ENCODE results near the gene FER.
"Not testable (repeated sequence)": the region's sequence is repeated elsewhere in the genome, so short reads cannot be mapped to it uniquely, and the experiment has no call there.

The FER gene

DNA sequence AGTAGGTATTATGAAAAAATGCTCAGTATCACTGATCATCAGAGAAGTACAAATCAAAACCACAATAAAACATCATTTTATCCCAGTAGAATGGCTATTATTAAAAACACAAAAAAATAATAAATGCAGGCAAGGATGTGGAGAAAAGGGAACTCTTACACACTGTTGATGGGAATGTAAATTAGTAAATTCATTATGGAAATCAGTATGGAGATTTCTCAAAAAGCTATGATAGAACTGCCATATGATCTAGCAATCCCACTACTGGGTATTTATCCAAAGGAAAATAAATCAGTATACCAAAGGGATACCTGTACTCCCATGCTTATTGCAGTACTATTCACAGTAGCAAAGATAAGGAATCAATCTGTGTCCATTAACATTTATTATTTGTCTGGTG, 209.6 kb downstream of the FER start:
- DNase-seq (ENCODE audit: low read depth): no peak

GRCh38 chr5:108966910-108967309, 219.2 kb downstream of the FER start:
- DNase-seq (ENCODE audit: low read depth): no peak

DNA sequence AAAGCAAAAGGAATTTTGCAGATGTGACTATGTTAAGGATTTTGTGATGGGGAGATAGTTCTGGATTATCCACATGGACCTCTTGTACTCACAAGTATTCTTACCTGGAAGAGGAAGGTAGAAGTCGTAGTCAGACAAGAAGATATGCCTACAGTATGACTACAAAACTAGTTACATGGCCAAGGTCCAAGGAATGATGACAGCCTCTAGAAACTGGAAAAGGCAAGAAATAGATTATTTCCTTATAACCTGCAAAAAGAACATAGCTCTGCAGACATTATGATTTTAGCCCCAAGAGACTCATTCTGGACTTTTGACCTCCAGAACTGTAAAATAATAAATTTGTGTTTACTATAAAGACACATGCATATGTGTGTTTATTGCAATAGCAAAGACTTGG, 226.9 kb downstream of the FER start:
- DNase-seq (ENCODE audit: low read depth): no peak

DNA sequence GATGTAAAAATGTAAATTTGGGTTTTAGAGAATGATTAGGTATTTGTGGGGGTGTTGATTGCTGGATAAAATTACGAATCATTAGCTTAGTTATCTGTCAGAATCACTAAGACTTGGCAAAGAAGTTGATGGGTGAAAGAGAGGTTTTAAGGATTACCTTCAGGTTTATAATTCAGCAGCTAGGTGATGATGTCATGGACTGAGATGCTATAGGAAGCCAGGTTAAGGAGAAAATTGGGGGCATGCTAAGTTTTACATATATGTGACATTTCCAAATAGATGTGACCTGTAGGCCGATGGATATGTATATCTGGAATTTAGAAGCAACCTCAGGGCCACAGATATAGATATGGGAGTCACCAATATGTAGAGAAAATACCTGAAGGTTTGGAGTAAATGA, 228.0 kb downstream of the FER start:
- no peak for DNase-seq (ENCODE audit: low read depth)

GRCh38 chr5:108983461-108984092, 235.9 kb downstream of the FER start:
- DNase-seq (ENCODE audit: low read depth): peak; percentile 47

DNA sequence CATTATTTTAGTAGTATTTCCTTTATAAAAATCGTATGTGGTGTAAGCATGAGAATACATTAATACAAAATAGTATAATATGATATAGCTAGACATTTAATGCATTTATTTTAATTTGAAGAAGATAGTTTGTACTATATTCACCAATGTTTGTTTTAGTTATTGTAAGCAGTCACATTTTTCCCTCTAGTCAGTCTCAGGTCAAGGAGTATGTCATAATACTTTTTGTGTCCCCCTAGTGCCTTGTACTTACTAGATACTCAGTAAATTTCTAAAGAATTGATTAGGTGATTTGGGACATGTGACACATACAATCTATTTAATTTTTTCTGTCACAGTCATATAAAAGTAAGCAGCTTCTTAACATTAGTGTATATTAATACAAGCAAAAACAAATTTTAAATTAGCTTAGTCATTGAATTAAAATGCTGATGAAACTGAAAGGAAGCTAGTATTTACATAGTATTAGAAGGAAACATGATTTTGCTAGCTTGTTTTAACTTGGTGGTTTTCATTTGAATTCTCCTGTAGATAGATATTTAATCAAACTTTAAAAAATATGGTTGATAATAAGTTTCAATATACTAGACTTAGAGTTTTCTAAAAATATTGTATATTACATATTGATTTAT, 242.2 kb downstream of the FER start:
- DNase-seq (ENCODE audit: low read depth): peak; percentile 26

DNA sequence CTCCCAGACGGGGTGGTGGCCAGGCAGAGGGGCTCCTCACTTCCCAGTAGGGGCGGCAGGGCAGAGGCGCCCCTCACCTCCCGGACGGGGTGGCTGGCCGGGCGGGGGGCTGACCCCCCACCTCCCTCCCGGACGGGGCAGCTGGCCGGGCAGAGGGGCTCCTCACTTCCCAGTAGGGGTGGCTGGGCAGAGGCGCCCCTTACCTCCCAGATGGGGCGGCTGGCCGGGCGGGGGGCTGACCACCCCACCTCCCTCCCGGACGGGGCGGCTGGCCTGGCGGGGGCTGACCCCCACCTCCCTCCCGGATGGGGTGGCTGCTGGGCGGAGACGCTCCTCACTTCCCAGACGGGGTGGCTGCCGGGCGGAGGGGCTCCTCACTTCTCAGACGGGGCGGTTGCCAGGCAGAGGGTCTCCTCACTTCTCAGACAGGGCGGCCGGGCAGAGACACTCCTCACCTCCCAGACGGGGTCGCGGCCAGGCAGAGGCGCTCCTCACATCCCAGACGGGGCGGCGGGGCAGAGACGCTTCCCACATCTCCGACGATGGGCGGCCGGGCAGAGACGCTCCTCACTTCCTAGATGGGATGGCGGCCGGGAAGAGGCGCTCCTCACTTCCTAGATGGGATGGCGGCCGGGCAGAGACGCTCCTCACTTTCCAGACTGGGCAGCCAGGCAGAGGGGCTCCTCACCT, 244.8 kb downstream of the FER start:
- not testable (repeated sequence) for DNase-seq (ENCODE audit: low read depth)

- DNase-seq (ENCODE audit: low read depth): not testable (repeated sequence)
These were observed 245.7 kb downstream of the FER start for GRCh38 chr5:108993440-108993839.

GRCh38 chr5:108997720-108998119, 250.0 kb downstream of the FER start:
- DNase-seq (ENCODE audit: low read depth): no peak

- DNase-seq (ENCODE audit: low read depth): no peak
These were observed 250.5 kb downstream of the FER start for GRCh38 chr5:108998216-108998615.

DNA sequence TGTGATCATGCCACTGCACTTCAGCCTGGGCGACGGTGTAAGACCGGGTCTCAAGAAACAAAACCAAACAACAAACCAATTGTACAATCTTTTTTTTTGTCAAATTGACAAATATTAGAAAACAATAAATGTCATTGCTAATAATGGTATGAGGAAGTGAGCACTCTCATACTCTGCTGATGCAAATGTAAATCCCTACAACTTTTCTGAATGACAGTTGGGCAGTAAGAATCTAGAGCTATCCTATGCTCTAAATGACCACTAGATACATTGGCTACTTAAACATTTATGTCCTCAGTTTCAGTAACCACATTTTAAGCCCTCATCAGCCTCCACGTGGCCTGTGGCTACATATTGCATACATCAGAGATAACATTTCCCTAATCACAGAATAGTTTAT, 256.2 kb downstream of the FER start:
- DNase-seq (ENCODE audit: low read depth): no peak

DNA sequence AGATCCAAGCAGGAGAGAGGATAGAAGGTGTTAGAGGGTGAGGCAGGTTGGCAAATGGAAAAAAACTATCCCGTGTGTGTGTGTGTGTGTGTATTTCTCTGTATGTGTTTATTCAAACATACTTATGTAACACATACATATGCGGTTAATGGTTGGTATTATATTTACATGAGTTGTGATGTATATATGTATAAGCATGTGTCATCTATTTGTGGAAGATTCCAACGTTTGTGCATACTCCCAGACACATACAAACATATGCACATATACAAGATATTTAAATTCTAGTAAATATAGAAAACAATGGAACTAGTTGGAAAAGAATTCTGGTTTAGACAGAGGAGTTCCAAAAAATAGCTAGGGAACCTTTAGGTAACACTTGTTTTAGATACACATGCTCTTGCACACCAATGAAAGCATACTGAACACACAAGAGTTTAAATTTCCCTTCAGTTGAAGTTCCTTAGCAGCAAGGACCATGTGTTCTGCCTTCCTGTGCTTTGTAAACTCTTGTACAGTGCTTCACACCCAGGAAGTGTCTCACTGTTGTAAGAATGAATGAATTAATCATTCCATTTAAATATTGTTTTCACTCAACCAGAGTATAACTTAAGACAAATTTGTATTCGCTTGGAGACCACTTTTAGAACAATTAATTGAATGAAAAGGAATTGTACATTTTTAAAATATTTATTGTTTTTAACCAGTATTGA, 257.8 kb downstream of the FER start:
- peak; percentile 18 for DNase-seq (ENCODE audit: low read depth)

DNA sequence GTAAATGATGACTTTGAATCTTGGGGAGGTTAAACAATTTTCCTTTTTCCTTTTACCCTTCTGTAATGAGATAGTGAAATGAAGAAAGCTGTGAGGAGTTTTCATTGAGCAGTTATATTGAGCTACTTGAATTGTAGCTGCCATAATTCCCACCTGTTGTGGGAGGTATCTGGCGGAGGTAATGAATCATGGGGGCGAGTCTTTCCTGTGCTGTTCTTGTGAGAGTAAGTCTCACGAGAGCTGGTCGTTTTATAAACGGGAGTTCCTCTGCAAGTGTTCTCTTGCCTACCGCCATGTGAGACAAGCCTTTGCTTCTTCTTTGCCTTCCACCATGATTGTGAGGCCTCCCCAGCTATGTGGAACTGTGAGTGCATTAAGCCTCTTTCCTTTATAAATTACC, 258.4 kb downstream of the FER start:
- no peak for DNase-seq (ENCODE audit: low read depth)

- DNase-seq (ENCODE audit: low read depth): no peak
These were observed 268.6 kb downstream of the FER start for GRCh38 chr5:109016300-109016699.

DNA sequence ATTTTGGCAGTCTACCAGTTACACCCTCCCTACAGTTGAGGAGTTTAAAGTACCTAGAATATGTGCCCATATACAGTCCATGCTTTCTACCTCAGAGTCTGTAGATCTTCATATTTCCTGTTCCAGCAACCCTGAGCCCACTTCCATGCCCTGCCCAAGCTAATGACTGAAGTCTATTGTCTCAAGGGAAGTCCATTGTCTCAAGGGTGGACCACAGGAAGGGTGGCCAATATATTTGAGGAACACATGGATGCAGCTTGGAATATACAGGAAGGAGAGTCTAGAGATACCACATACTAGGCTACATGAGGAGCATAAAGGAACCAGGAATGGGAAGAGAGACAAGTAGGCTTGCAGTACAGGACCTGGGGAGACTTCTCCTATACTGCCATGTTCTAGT, 274.4 kb downstream of the FER start:
- no peak for DNase-seq (ENCODE audit: low read depth)

DNA sequence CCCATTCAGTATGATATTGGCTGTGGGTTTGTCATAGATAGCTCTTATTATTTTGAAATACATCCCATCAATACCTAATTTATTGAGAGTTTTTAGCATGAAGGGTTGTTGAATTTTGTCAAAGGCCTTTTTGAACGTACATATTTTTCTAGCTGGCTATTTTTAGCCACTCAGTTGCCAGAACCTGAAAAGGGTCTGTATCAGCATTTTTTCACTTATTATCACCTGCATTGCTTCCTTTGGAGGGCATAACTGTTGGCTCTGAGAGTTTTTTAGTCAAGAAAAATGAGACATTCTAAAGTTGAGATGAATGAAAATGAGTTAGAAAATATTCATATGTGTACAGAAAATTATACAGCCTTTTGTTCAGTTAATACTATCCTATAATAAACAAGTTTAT, 278.0 kb downstream of the FER start:
- not testable (repeated sequence) for DNase-seq (ENCODE audit: low read depth)

GRCh38 chr5:109027983-109028607, 280.4 kb downstream of the FER start:
- no peak for DNase-seq (ENCODE audit: low read depth)

DNA sequence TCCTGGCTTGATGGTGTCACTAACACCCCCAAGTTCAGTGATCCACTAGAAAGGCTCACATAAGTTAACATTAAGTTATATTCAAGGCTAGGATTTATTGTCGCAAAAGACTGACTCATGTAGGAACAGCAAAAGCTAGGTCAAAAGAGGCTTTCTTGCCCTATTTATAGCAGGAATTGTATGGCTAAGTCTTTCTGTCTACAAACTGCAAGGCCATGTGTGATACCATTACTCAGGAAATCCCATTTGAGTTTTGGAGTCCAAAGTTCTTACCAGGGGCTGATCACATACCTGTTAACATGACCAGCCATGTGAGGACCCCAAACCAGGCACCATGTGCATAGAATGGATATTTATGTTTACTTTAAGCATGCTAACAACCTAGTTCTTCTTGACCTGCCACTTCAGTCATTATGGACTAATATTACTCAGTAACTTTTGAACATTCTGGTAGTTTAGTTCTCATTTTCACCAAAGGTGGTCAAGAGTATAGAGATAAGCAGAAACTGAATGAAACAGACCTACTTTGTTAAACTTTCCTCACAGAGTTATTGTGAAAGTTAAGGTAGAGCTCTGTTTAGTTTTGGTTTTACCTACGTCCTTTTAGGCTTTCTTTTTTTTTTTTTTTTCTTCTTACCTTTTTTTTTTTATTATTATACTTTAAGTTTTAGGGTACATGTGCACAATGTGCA, 281.1 kb downstream of the FER start:
- DNase-seq (ENCODE audit: low read depth): no peak

DNA sequence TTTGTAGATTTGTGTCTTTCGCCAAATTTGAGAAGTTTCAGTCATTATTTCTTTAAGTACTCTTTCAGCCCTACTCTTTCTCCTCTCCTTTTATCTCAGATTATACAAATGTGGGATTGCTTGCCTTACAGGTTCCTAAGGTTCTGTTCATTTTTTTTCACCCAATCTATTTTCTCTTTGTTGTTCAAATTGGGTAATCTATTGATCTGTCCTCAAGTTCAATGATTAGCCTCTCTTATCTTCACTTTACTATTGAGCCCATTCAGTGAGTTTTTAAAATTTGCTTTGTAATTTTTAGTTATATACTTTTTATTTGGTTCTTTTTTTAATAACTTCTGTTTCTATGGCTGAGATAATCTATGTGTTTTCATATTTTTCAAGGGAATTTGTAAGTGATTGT, 282.1 kb downstream of the FER start:
- DNase-seq (ENCODE audit: low read depth): no peak

DNA sequence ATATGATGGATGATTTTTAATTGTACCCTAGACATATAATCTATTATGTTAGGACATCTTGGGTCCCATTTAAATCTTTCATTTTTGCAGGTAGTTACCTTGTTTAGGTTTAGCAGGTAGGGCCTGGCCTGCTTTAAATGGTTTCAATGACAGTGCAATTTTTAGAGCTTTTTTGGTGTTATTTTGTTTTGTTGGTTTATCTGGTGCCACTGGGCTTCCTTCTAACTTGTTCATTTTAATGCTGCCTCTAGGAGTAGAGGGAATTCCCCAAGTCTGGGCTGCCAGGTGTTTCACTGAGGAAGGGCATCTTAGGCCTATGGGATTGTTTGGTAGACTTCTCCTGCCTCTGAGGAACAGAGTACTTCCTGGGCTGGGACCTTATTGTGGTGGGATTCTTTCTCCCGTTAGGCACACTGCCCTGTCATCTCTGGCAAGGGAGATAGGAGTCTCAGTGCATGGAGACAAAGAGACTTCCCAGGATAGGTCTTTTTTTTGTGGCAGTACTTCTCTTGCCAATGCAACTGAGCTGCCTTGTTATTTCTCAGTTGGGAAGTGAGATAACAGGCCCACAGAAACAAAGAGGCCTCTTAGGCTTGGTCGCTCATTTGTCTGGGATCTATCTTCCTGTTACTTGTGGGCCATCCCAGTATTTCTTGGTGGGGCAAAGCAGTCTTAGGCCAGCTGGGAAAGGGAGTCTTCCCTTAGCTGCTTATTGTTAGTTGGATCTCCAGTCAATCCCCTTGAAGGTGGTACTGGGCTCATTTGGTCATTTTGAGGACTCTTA, 282.9 kb downstream of the FER start:
- DNase-seq (ENCODE audit: low read depth): no peak

DNA sequence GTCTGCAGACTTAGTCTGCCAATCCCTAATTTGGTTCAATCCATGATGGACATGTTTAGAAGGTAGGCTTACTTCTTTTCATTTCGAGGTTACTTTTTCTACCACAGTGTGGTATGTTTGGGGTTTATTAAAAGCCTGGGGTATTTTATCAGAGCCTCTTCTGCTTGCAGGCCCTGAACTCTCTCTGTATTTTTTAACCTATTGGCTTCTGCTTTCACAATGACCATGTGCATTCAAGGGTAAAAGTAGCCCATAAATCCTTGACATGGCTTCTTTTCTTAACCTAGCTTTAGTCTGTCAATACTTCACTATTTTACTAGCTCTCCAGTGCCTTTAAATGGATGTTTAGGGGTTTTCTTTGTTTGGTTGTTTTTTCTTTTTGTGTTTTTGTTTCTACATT, 286.6 kb downstream of the FER start:
- DNase-seq (ENCODE audit: low read depth): no peak

Data from ELR (cell line).